ENCODE data around the gene FRMD5.

The FRMD5 gene

DNA sequence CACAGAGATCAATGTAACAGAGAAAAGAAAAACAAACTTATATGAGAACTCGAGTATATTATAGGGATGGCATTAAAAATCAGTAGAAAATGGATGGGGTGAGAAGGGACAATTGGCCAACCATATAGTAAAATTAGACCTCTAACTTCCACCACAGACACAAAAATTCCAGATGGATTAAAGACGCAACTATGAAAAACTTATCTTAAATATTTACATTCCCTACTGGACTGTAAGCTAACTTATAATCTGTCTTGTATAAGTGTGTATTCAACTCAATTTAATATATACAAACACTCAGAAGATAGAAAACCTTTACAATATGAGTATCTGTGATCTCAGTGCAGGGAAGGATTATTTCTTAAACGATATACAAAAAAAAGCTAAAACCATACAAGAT, 373.6 kb downstream of the FRMD5 start:
- TF ChIP-seq CTCF (IDR thresholded peaks at IDR 0.05; ENCODE audit: low read depth, low read length) = no peak
- Histone ChIP-seq H3K27me3 (ENCODE audit: insufficient read depth, low read depth, severe bottlenecking) (no peaks in the 10 kb centered on the region), H3K4me3 (ENCODE audit: low read depth, low read length) (no peak overlapping the region), H3K27ac (no peak overlapping the region), H3K9me3 (ENCODE audit: severe bottlenecking) (peaks cover 8% of the 10 kb centered on the region), H3K36me3 (peaks cover 38% of the 10 kb centered on the region)
- DNase-seq = no peak
